Measurements from ENCODE around the gene IL17REL.

IL17REL gene

DNA sequence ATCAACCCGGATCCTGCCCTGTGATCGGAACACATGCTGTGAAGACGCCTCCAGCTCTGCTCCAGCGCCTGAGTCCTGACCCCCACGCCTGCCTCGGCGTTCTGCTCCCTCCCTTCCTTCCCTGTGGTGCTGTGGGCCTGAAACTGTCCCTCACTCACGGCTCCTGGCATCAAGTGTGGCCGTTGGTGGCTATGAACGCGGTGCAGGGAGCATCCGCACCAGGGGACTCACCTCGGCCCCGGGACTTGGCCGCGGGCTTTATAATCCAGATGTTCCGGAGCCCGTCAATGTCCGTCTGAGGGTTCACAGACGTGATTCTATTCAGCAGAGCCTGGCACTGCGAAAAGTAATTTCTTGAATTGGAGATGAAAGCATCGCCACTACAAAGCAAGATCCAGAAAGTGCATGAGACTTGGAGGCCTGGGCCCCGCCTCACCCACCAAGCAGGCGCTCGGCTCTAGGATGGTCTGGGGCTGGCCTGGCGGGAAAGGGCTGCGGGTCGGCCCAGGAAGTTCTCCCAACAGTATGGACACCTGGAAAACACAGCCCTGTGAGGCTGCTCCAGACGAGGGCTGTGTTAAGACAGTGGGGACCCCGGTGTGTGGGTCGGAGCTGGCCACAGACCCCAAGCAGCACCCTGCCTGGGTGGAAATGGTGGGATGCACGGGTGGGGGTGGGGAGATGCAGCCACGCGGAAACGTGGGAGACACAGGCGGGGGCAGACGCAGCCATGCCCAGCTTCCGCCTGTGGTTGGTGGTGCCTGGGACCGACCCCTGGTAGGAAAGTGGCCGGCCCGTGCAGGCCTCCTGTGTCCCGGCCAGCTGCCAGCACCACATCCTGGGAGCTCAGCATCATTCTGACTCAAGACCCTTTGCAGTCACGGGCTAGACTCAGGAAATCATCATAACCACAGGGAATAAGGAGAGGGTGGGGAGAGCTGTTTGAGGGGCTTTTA is 21.8 kb upstream of the IL17REL start:
- H3K27me3 ChIP-seq (ENCODE audit: insufficient read depth, low read length): peaks cover 4% of the 10 kb centered on the region; the same call in 1 of the 2 replicates
- H3K4me3 ChIP-seq (ENCODE audit: low read depth, low read length, poor library complexity, severe bottlenecking): no peak overlapping the region
- H3K4me2 ChIP-seq (ENCODE audit: low read length): no peak overlapping the region
- H3K36me3 ChIP-seq (ENCODE audit: insufficient read depth, low read length): peaks cover 1% of the 10 kb centered on the region; the same call in 1 of the 2 replicates
- H4K20me1 ChIP-seq (ENCODE audit: insufficient read depth, low read length): no peaks in the 10 kb centered on the region
- H3K9me2 ChIP-seq (ENCODE audit: low read depth, low read length): no peaks in the 10 kb centered on the region
- TF ChIP-seq EZH2 (IDR thresholded peaks at IDR 0.05; ENCODE audit: borderline replicate concordance, low read length): no peak
- H3K79me2 ChIP-seq (ENCODE audit: insufficient read depth, low read length): no peaks in the 10 kb centered on the region
- peaks cover 13% of the 10 kb centered on the region for H3K9me3 ChIP-seq (ENCODE audit: low read length)
- H3K4me1 ChIP-seq (ENCODE audit: insufficient read depth, low read length, severe bottlenecking): no peaks in the 10 kb centered on the region
- H2AFZ ChIP-seq (ENCODE audit: low read length): no peak overlapping the region
- H3K9ac ChIP-seq (ENCODE audit: low read length): no peak overlapping the region
- no peak overlapping the region for H3K27ac ChIP-seq (ENCODE audit: low read depth, low read length, poor library complexity, severe bottlenecking)
- no peaks in the 10 kb centered on the region for H3F3A ChIP-seq (ENCODE audit: insufficient read depth, low read length)

DNA sequence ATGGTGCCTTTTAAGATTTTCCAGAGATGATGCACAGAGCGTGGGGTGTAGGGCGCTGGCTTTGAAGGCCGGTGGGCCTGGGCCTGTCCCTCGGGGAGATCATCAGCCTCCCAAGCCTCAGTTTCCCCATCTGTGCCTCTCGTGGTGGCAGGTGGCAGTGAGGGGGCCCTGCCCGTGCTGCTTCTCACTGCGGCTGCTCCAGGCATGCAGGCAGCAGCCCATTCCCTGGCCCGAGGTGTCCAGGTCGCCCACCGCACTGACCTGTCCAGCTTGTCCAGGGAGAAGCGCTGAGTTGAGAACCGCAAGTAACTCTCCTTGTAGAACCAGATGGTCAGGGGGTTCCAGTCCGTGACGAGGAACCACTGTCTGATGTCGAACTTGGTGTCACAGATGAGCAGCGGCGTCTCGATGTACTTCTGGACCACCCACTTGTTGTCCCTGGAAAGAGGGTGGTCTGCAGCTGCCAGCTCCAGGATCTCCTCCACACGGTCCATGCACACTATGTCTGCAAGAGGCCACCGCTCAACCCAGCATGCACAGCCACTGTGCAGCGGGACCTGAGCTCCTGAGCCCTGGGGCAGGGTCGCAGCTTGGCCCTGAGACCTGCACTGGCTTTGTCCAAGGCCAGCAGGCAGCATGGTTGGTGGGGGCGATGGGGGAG is 20.5 kb upstream of the IL17REL start:
- Histone ChIP-seq H3K27me3 (ENCODE audit: insufficient read depth, low read length) (no peaks in the 10 kb centered on the region), H3F3A (ENCODE audit: insufficient read depth, low read length) (no peaks in the 10 kb centered on the region), H3K36me3 (ENCODE audit: insufficient read depth, low read length) (no peaks in the 10 kb centered on the region), H2AFZ (ENCODE audit: low read length) (no peak overlapping the region), H3K79me2 (ENCODE audit: insufficient read depth, low read length) (no peaks in the 10 kb centered on the region), H3K9ac (ENCODE audit: low read length) (no peak overlapping the region), H3K4me3 (ENCODE audit: low read depth, low read length, poor library complexity, severe bottlenecking) (no peak overlapping the region), H3K4me2 (ENCODE audit: low read length) (no peak overlapping the region), H3K27ac (ENCODE audit: low read depth, low read length, poor library complexity, severe bottlenecking) (no peak overlapping the region), H4K20me1 (ENCODE audit: insufficient read depth, low read length) (no peaks in the 10 kb centered on the region), H3K9me3 (ENCODE audit: low read length) (peaks cover 5% of the 10 kb centered on the region; the same call in 1 of the 2 replicates), H3K9me2 (ENCODE audit: low read depth, low read length) (no peaks in the 10 kb centered on the region), H3K4me1 (ENCODE audit: insufficient read depth, low read length, severe bottlenecking) (no peaks in the 10 kb centered on the region)
- no peak for TF ChIP-seq EZH2 (IDR thresholded peaks at IDR 0.05; ENCODE audit: borderline replicate concordance, low read length)
- TF ChIP-seq, protein P1, sequence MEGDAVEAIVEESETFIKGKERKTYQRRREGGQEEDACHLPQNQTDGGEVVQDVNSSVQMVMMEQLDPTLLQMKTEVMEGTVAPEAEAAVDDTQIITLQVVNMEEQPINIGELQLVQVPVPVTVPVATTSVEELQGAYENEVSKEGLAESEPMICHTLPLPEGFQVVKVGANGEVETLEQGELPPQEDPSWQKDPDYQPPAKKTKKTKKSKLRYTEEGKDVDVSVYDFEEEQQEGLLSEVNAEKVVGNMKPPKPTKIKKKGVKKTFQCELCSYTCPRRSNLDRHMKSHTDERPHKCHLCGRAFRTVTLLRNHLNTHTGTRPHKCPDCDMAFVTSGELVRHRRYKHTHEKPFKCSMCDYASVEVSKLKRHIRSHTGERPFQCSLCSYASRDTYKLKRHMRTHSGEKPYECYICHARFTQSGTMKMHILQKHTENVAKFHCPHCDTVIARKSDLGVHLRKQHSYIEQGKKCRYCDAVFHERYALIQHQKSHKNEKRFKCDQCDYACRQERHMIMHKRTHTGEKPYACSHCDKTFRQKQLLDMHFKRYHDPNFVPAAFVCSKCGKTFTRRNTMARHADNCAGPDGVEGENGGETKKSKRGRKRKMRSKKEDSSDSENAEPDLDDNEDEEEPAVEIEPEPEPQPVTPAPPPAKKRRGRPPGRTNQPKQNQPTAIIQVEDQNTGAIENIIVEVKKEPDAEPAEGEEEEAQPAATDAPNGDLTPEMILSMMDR (IDR thresholded peaks at IDR 0.05; ENCODE audit: low read length): no peak

DNA sequence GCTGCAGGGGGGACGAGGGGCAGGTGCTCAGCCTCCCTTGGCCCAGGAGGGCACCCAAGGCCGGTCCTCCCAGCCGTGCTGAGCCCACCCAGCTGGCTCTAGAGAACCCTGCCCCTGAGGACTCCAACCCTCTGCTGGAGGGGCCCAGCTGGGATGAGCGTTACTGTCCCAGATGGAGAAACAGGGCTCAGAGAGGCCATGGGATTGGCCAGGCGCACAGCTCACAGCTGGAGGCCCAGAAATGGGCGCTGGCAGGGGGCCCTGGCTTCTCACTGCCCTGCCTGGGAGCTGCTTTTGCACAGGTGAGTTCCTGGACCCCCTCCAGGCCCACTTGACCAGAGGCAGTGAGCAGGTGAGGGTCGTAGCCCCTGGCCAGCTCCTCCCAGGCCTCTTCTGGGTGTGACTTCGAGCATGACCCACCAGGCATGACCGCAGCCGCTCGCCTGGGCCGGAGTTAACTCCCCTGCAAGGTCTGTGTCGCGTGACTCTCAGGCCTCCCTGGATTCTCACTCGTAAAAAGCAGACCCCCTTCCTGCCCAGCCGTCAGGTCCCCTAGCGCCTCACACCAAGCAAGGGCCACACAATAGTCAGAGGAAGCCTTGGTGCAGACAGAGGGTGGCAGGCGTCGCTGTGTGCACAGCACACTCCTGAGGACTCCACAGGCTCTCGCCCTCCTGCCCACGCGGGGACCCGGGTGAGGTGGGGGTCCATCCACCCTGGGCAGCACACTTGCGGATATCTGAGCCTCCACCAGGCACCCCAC is 19.7 kb upstream of the IL17REL start:
- H3K9me3 ChIP-seq (ENCODE audit: low read length): no peaks in the 10 kb centered on the region
- no peaks in the 10 kb centered on the region for H3K4me1 ChIP-seq (ENCODE audit: insufficient read depth, low read length, severe bottlenecking)
- H4K20me1 ChIP-seq (ENCODE audit: insufficient read depth, low read length): no peaks in the 10 kb centered on the region
- no peak overlapping the region for H2AFZ ChIP-seq (ENCODE audit: low read length)
- no peak overlapping the region for H3K4me2 ChIP-seq (ENCODE audit: low read length)
- H3K79me2 ChIP-seq (ENCODE audit: insufficient read depth, low read length): no peaks in the 10 kb centered on the region
- H3K9me2 ChIP-seq (ENCODE audit: low read depth, low read length): no peaks in the 10 kb centered on the region
- TF ChIP-seq, protein P1 (IDR thresholded peaks at IDR 0.05; ENCODE audit: low read length): no peak
- TF ChIP-seq EZH2 (IDR thresholded peaks at IDR 0.05; ENCODE audit: borderline replicate concordance, low read length): no peak
- H3K9ac ChIP-seq (ENCODE audit: low read length): no peak overlapping the region
- H3F3A ChIP-seq (ENCODE audit: insufficient read depth, low read length): no peaks in the 10 kb centered on the region
- no peaks in the 10 kb centered on the region for H3K36me3 ChIP-seq (ENCODE audit: insufficient read depth, low read length)
- H3K27ac ChIP-seq (ENCODE audit: low read depth, low read length, poor library complexity, severe bottlenecking): no peak overlapping the region
- H3K4me3 ChIP-seq (ENCODE audit: low read depth, low read length, poor library complexity, severe bottlenecking): no peak overlapping the region
- H3K27me3 ChIP-seq (ENCODE audit: insufficient read depth, low read length): no peaks in the 10 kb centered on the region

Data from OCI-LY1 (cell line).